ENCODE measurements around the gene NUDT15.

NUDT15 gene

DNA sequence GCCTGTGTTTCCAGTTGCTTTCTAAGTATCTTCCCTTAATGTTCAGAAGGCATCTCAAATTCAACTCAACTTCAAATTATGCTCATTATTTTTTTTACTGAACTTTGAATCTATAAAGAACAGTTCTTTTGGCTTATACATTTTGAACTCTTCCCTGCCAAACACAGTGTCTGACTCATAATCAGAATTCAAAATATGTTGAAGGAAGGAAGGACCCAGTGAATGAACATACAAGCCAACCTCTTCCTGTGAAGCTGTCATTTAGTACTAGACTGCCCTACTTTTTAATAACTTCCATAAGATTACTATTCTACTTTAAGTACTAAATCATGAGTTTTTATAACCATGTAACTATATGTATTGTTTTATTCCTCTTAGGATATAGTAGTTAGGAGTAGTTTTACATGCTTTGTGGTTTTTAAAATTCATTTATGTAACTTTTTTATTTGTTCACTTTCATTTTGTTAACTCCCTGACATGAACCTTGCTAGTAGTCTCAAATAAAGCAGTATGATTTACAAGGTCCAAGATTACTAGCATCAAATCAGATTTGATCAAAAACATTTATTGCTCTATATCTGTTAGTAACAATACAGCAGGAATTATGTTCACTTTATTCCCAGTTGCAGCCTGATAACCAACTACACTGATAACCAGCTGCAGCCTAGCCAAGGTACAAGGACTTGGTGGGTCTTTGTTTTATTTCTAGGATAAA, 6.4 kb downstream of the NUDT15 start:
- Histone ChIP-seq H2AFZ (ENCODE audit: low read depth, low read length, severe bottlenecking) (no peak overlapping the region), H3K4me2 (ENCODE audit: low read depth, low read length, poor library complexity, severe bottlenecking) (no peak overlapping the region), H3K36me3 (ENCODE audit: low read length) (peaks cover 28% of the 10 kb centered on the region)

DNA sequence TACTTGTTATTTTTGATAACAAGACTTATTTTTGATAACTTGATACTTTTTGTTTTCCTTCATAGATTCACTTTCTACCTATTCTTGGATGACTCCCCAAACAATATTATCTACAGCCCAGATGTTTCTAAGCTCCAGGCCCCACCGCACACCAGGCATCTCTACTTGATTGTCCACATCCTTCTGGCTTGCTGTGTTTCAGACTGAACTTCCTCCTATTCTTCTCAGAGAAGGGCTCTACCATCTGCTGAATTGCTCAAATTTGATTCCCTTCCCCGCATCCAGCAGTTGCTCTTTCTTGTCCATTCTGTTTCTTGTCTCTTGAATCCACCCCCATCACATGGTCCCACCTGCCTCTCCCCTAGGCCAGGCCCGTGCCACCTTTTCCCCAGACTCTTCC, 13.0 kb downstream of the NUDT15 start:
- H3K27ac ChIP-seq (ENCODE audit: low read depth, low read length): no peak overlapping the region
- H3K4me3 ChIP-seq (ENCODE audit: insufficient read depth, low read length, poor library complexity, severe bottlenecking): no peak overlapping the region
- TF ChIP-seq EZH2phosphoT487 (conservative IDR thresholded peaks at IDR 0.05; ENCODE audit: low read length): no peak
- TF ChIP-seq, protein P1, sequence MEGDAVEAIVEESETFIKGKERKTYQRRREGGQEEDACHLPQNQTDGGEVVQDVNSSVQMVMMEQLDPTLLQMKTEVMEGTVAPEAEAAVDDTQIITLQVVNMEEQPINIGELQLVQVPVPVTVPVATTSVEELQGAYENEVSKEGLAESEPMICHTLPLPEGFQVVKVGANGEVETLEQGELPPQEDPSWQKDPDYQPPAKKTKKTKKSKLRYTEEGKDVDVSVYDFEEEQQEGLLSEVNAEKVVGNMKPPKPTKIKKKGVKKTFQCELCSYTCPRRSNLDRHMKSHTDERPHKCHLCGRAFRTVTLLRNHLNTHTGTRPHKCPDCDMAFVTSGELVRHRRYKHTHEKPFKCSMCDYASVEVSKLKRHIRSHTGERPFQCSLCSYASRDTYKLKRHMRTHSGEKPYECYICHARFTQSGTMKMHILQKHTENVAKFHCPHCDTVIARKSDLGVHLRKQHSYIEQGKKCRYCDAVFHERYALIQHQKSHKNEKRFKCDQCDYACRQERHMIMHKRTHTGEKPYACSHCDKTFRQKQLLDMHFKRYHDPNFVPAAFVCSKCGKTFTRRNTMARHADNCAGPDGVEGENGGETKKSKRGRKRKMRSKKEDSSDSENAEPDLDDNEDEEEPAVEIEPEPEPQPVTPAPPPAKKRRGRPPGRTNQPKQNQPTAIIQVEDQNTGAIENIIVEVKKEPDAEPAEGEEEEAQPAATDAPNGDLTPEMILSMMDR (IDR thresholded peaks at IDR 0.05; ENCODE audit: insufficient read depth, low read length, poor library complexity, severe bottlenecking): no peak
- H2AFZ ChIP-seq (ENCODE audit: low read depth, low read length, severe bottlenecking): no peak overlapping the region
- no peaks in the 10 kb centered on the region for H3K79me2 ChIP-seq (ENCODE audit: insufficient read depth, low read length)
- H3K9ac ChIP-seq (ENCODE audit: low read length): no peak overlapping the region
- H3F3A ChIP-seq (ENCODE audit: insufficient read depth): 0 out of 2 replicates have a peak, but pooled peaks cover 1% of the 10 kb centered on the region
- no peaks in the 10 kb centered on the region for H3K27me3 ChIP-seq (ENCODE audit: low read length)
- no peak overlapping the region for H3K4me2 ChIP-seq (ENCODE audit: low read depth, low read length, poor library complexity, severe bottlenecking)
- no peaks in the 10 kb centered on the region for H4K20me1 ChIP-seq (ENCODE audit: low read depth, low read length)
- H3K9me2 ChIP-seq (replicated peaks; ENCODE audit: insufficient read depth, low read length): no peaks in the 10 kb centered on the region
- peaks cover 22% of the 10 kb centered on the region; the same call in 1 of the 2 replicates for H3K36me3 ChIP-seq (ENCODE audit: low read length)
- H3K9me3 ChIP-seq (ENCODE audit: insufficient read depth, low read length): no peaks in the 10 kb centered on the region

More for the DNA sequence above, 6.4 kb downstream of the NUDT15 start:
- Histone ChIP-seq H3K27ac (ENCODE audit: low read depth, low read length) (no peak overlapping the region), H3K9me3 (ENCODE audit: insufficient read depth, low read length) (no peaks in the 10 kb centered on the region), H3F3A (ENCODE audit: insufficient read depth) (peaks cover 12% of the 10 kb centered on the region; the same call in 1 of the 2 replicates), H3K27me3 (ENCODE audit: low read length) (no peaks in the 10 kb centered on the region), H3K4me3 (ENCODE audit: insufficient read depth, low read length, poor library complexity, severe bottlenecking) (no peak overlapping the region), H3K79me2 (ENCODE audit: insufficient read depth, low read length) (peaks cover 5% of the 10 kb centered on the region), H3K9ac (ENCODE audit: low read length) (no peak overlapping the region), H4K20me1 (ENCODE audit: low read depth, low read length) (no peaks in the 10 kb centered on the region), H3K9me2 (replicated peaks; ENCODE audit: insufficient read depth, low read length) (no peaks in the 10 kb centered on the region)
- no peak for TF ChIP-seq EZH2phosphoT487 (conservative IDR thresholded peaks at IDR 0.05; ENCODE audit: low read length)
- TF ChIP-seq, protein P1 (IDR thresholded peaks at IDR 0.05; ENCODE audit: insufficient read depth, low read length, poor library complexity, severe bottlenecking): no peak

DNA sequence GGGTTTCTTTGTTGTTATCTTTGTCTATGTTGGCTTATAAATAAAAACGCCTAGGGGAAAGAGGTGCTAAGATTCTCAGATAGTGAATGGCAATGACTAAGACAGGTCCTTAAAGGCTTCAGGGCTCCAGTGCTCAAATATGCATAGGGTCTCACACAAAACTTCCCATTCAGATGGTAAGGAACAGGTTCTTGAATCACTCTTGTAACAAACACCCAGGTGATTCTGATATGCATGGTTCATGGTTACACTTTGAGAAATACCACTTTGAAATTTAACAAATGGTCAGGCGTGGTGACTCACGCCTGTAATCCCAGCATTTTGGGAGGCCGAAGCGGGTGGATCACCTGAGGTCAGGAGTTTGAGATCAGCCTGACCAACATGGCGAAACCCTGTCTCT, 17.1 kb downstream of the NUDT15 start:
- Histone ChIP-seq H3K9me3 (ENCODE audit: insufficient read depth, low read length) (no peaks in the 10 kb centered on the region), H3K27me3 (ENCODE audit: low read length) (no peaks in the 10 kb centered on the region), H2AFZ (ENCODE audit: low read depth, low read length, severe bottlenecking) (no peak overlapping the region), H3K4me3 (ENCODE audit: insufficient read depth, low read length, poor library complexity, severe bottlenecking) (no peak overlapping the region), H3K27ac (ENCODE audit: low read depth, low read length) (no peak overlapping the region), H3K9ac (ENCODE audit: low read length) (no peak overlapping the region), H3K79me2 (ENCODE audit: insufficient read depth, low read length) (no peaks in the 10 kb centered on the region), H3K36me3 (ENCODE audit: low read length) (0 out of 2 replicates have a peak, but pooled peaks cover 12% of the 10 kb centered on the region), H3F3A (ENCODE audit: insufficient read depth) (no peaks in the 10 kb centered on the region), H4K20me1 (ENCODE audit: low read depth, low read length) (no peaks in the 10 kb centered on the region), H3K9me2 (replicated peaks; ENCODE audit: insufficient read depth, low read length) (no peaks in the 10 kb centered on the region), H3K4me2 (ENCODE audit: low read depth, low read length, poor library complexity, severe bottlenecking) (no peak overlapping the region)
- TF ChIP-seq EZH2phosphoT487 (conservative IDR thresholded peaks at IDR 0.05; ENCODE audit: low read length): no peak
- TF ChIP-seq, protein P1 (IDR thresholded peaks at IDR 0.05; ENCODE audit: insufficient read depth, low read length, poor library complexity, severe bottlenecking): no peak
